IMR-90 (cell line): ENCODE data around the gene GNB5. TPM values are rescaled to one million over a fixed set of nuclear protein-coding genes. Genes with fewer than 3 reads are reported as not detected.

Experiments
- ATAC-seq: fragments of 200-7000 bp; cut with Tn5 transposase; 2 replicates; pipeline ENCODE4 v1.9.1; 2020; ENCODE audit warnings: low read depth, mild to moderate bottlenecking, moderate library complexity
- BruUV-seq: library from RNA; stranded (reverse); fragments of 400-500 nt; replicated peaks from 2 replicates; lab custom pipeline; 2021; lab: Mats Ljungman, UMichigan
- CTCF ChIA-PET: fragments of 300-600 bp; formaldehyde crosslinking; extraction: SDS; loops from one replicate; lab custom pipeline; 2021; ENCODE audit warnings: antibody characterized with exemption; lab: Yijun Ruan, JAX
- POLR2A ChIA-PET: fragments of 300-600 bp; sonication (Branson Sonifier 250); formaldehyde crosslinking; loops from one replicate; lab custom pipeline; 2022; ENCODE audit warnings: antibody characterized with exemption; ENCODE audit not compliant: unreplicated experiment; lab: Charles Lee
- DNase-seq: peaks from one replicate; pipeline ENCODE4 v3.0.0; 2013
- H2AFZ ChIP-seq: replicated peaks from 2 replicates; pipeline ENCODE3; 2013; ENCODE audit warnings: low read length, mild to moderate bottlenecking; ENCODE audit not compliant: poor library complexity
- H2AK5ac ChIP-seq: 2 replicates; pipeline ENCODE4 v1.6.1; 2013; ENCODE audit warnings: low read depth, low read length, inconsistent platforms
- H2AK9ac ChIP-seq: replicated peaks from 2 replicates; pipeline ENCODE3; 2013; ENCODE audit warnings: mild to moderate bottlenecking, low read depth, low read length, moderate library complexity; ENCODE audit not compliant: poor library complexity
- H2BK120ac ChIP-seq: 2 replicates; pipeline ENCODE4 v1.6.1; 2013; ENCODE audit warnings: low read depth, low read length, inconsistent platforms
- H2BK15ac ChIP-seq: 3 replicates; pipeline ENCODE4 v1.6.1; 2013; ENCODE audit warnings: low read depth, low read length, inconsistent platforms
- H2BK20ac ChIP-seq: 2 replicates; pipeline ENCODE4 v1.6.1; 2013; ENCODE audit warnings: low read depth, mild to moderate bottlenecking, inconsistent platforms, low read length, moderate library complexity
- H2BK5ac ChIP-seq: 2 replicates; pipeline ENCODE4 v1.6.1; 2013; ENCODE audit warnings: mild to moderate bottlenecking, low read depth, low read length, inconsistent platforms; ENCODE audit not compliant: poor library complexity, severe bottlenecking
- H3K14ac ChIP-seq: replicated peaks from 2 replicates; pipeline ENCODE4 v1.6.1; 2013; ENCODE audit warnings: low read depth, low read length, inconsistent platforms
- H3K18ac ChIP-seq: 2 replicates; pipeline ENCODE4 v1.6.1; 2013; ENCODE audit warnings: low read depth, low read length, control low read depth
- H3K23ac ChIP-seq: 2 replicates; pipeline ENCODE4 v1.6.1; 2013; ENCODE audit warnings: low read depth, low read length, inconsistent platforms
- H3K27ac ChIP-seq: 2 replicates; pipeline ENCODE4 v1.5.1; 2013; ENCODE audit warnings: mild to moderate bottlenecking, control low read depth, low read length; ENCODE audit not compliant: insufficient read depth
- H3K27me3 ChIP-seq: 2 replicates; pipeline ENCODE4 v1.6.1; 2013; ENCODE audit warnings: low read length; ENCODE audit not compliant: control insufficient read depth, insufficient read depth
- H3K36me3 ChIP-seq: 2 replicates; pipeline ENCODE4 v1.6.1; 2013; ENCODE audit warnings: low read length, mixed read lengths; ENCODE audit not compliant: control insufficient read depth, insufficient read depth
- H3K4ac ChIP-seq: 2 replicates; pipeline ENCODE4 v1.6.1; 2013; ENCODE audit warnings: low read depth, low read length, inconsistent platforms
- H3K4me1 ChIP-seq: 2 replicates; pipeline ENCODE4 v1.6.1; 2013; ENCODE audit warnings: low read length, mixed read lengths; ENCODE audit not compliant: control insufficient read depth, insufficient read depth
- H3K4me2 ChIP-seq: 2 replicates; pipeline ENCODE4 v1.6.1; 2013; ENCODE audit warnings: low read depth, mild to moderate bottlenecking, control low read depth, low read length, moderate library complexity
- H3K4me3 ChIP-seq: 2 replicates; pipeline ENCODE4 v1.5.1; 2013; ENCODE audit warnings: low read depth, mild to moderate bottlenecking, control low read depth, low read length, moderate library complexity; ENCODE audit not compliant: insufficient read depth
- H3K56ac ChIP-seq: 2 replicates; pipeline ENCODE4 v1.6.1; 2013; ENCODE audit warnings: low read length, inconsistent platforms; ENCODE audit not compliant: insufficient read depth; ENCODE audit errors: extremely low read depth
- H3K79me1 ChIP-seq, 2 experiments: 2 replicates each; pipeline ENCODE4 v1.6.1; 2013; ENCODE audit warnings: low read length in 2 of 2, inconsistent platforms in 1 of 2, low read depth in 1 of 2
- H3K9ac ChIP-seq: 2 replicates; pipeline ENCODE4 v1.6.1; 2013; ENCODE audit warnings: low read depth, low read length, control low read depth
- H3K9me1 ChIP-seq: 2 replicates; pipeline ENCODE4 v1.6.1; 2013; ENCODE audit warnings: low read length, inconsistent platforms; ENCODE audit not compliant: insufficient read depth
- H3K9me3 ChIP-seq: 2 replicates; pipeline ENCODE4 v1.6.1; 2013; ENCODE audit warnings: low read length; ENCODE audit not compliant: control insufficient read depth, insufficient read depth
- H4K20me1 ChIP-seq: 2 replicates; pipeline ENCODE4 v1.6.1; 2013; ENCODE audit warnings: low read length, inconsistent platforms; ENCODE audit not compliant: insufficient read depth
- H4K5ac ChIP-seq: 2 replicates; pipeline ENCODE4 v1.6.1; 2013; ENCODE audit warnings: mild to moderate bottlenecking, low read depth, low read length, control low read depth
- H4K8ac ChIP-seq, 2 experiments: 2 replicates each; pipeline ENCODE4 v1.6.1; 2013; ENCODE audit warnings: low read depth in 2 of 2, low read length in 2 of 2, control low read depth in 1 of 2, inconsistent platforms in 1 of 2
- H4K91ac ChIP-seq: 2 replicates; pipeline ENCODE4 v1.6.1; 2013; ENCODE audit warnings: low read depth, low read length, inconsistent platforms; ENCODE audit not compliant: insufficient read depth
- BHLHE40 ChIP-seq: fragments of 150-350 bp; IDR thresholded peaks from 2 replicates; pipeline ENCODE4 v1.6.1; 2016; ENCODE audit warnings: mild to moderate bottlenecking, low read depth, low read length
- CEBPB ChIP-seq: IDR thresholded peaks from 2 replicates; pipeline ENCODE4 v1.6.1; 2012; ENCODE audit warnings: low read depth, low read length, improper control_type of control experiment
- CHD1 ChIP-seq: IDR thresholded peaks from 2 replicates; pipeline ENCODE4 v1.6.1; 2012; ENCODE audit warnings: low read depth, low read length, improper control_type of control experiment
- CTCF ChIP-seq: conservative IDR thresholded peaks from 2 replicates; pipeline ENCODE4 v1.5.1; 2012; ENCODE audit warnings: mild to moderate bottlenecking, low read depth, low read length, improper control_type of control experiment
- ELK1 ChIP-seq: fragments of 150-350 bp; IDR thresholded peaks from 2 replicates; pipeline ENCODE4 v1.6.1; 2016; ENCODE audit warnings: low read depth, mild to moderate bottlenecking, low read length, moderate library complexity, borderline replicate concordance
- FOS ChIP-seq: fragments of 150-350 bp; IDR thresholded peaks from 2 replicates; pipeline ENCODE4 v1.6.1; 2016; ENCODE audit warnings: low read depth, low read length
- MAFK ChIP-seq: IDR thresholded peaks from 2 replicates; pipeline ENCODE4 v1.6.1; 2012; ENCODE audit warnings: low read depth, low read length, improper control_type of control experiment
- MAZ ChIP-seq: IDR thresholded peaks from 2 replicates; pipeline ENCODE4 v1.6.1; 2012; ENCODE audit warnings: low read depth, mild to moderate bottlenecking, low read length, improper control_type of control experiment, moderate library complexity, borderline replicate concordance
- MXI1 ChIP-seq: IDR thresholded peaks from 2 replicates; pipeline ENCODE4 v1.6.1; 2012; ENCODE audit warnings: low read depth, mild to moderate bottlenecking, low read length, moderate library complexity, borderline replicate concordance
- NFE2L2 ChIP-seq: fragments of 150-350 bp; IDR thresholded peaks from 2 replicates; pipeline ENCODE4 v1.6.1; 2016; ENCODE audit warnings: low read depth, mild to moderate bottlenecking, low read length
- POLR2A ChIP-seq: IDR thresholded peaks from 2 replicates; pipeline ENCODE4 v1.6.1; 2012; ENCODE audit warnings: mild to moderate bottlenecking, low read depth, low read length
- RAD21 ChIP-seq: IDR thresholded peaks from 2 replicates; pipeline ENCODE4 v1.6.1; 2012; ENCODE audit warnings: low read length, improper control_type of control experiment
- RFX5 ChIP-seq: IDR thresholded peaks from 2 replicates; pipeline ENCODE4 v1.8.0; 2012; ENCODE audit warnings: low read depth, mild to moderate bottlenecking, low read length, moderate library complexity
- USF2 ChIP-seq: fragments of 150-350 bp; IDR thresholded peaks from 2 replicates; pipeline ENCODE4 v1.6.1; 2017; ENCODE audit warnings: mild to moderate bottlenecking, antibody characterized with exemption, low read length, low read depth
- WGBS, 2 experiments: methylation state at CpG; one replicate each; pipeline versions ENCODE4 v1.1.5 to v1.1.7; 2013; ENCODE audit warnings: missing lambda C conversion rate in 2 of 2; ENCODE audit not compliant: insufficient read length in 1 of 2; ENCODE audit errors: extremely low coverage in 2 of 2; 5-methylcytosine and 5-hydroxymethylcytosine counted together
- dilution Hi-C: fragments of 300-500 bp; cut with HindIII; formaldehyde crosslinking; loops from one replicate; pipeline ENCODE4 v1.14.3; 2018; ENCODE audit warnings: low sequenced_read_pairs; ENCODE audit not compliant: unreplicated experiment
- in situ Hi-C: fragments of 300-500 bp; cut with MboI; formaldehyde crosslinking; loops from 3 replicates; pipeline ENCODE4 v1.14.3; 2019; ENCODE audit warnings: low sequenced_read_pairs, inconsistent platforms, mixed read lengths
- intact Hi-C: fragments of 100-400 bp; cut with micrococcal nuclease; formaldehyde crosslinking; loops from 2 replicates; pipeline ENCODE4 v1.10.0; 2022
- polyA plus RNA-seq, 3 experiments: library from polyadenylated mRNA; depleted of rRNA; stranded (reverse); fragments of >200 nt; gene quantifications; 2 replicates each; pipeline ENCODE4 v1.2.3, GENCODE V29; 2012; ENCODE audit warnings: low replicate concordance in 1 of 3
- total RNA-seq: library from RNA; depleted of rRNA; stranded (reverse); fragments of >200 nt; gene quantifications from 2 replicates; pipeline ENCODE4 v1.2.3, GENCODE V29; 2012

GNB5 gene
- total and polyA plus RNA-seq, 2 of the 4 experiments (the other 2 are of a cell fraction): 27.7 to 33.2 TPM

- Histone ChIP-seq H3K27ac (no peak overlapping the region), H4K8ac (no peak overlapping the region), H3K4me3 (no peak overlapping the region), H3K9ac (no peak overlapping the region), H2AK9ac (no peak overlapping the region), H4K5ac (no peak overlapping the region), H3K36me3 (peaks cover 10% of the 10 kb centered on the region), H3K4me2 (no peak overlapping the region), H2AFZ (no peak overlapping the region), H4K91ac (no peak overlapping the region), H2BK5ac (no peak overlapping the region), H2AK5ac (no peak overlapping the region), H2BK120ac (no peak overlapping the region), H3K14ac (no peak overlapping the region), H3K9me3 (no peaks in the 10 kb centered on the region), H3K79me1 (peaks cover 0 to 6% of the 10 kb centered on the region in 2 experiments; a peak in 2 of 4 replicates), H4K20me1 (no peaks in the 10 kb centered on the region), H3K9me1 (peaks cover 19% of the 10 kb centered on the region), H3K4ac (no peak overlapping the region), H3K4me1 (peaks cover 15% of the 10 kb centered on the region), H3K56ac (no peak overlapping the region), H2BK20ac (no peak overlapping the region), H3K18ac (no peak overlapping the region), H2BK15ac (no peak overlapping the region), H3K23ac (no peak overlapping the region), H3K27me3 (no peaks in the 10 kb centered on the region)
- DNase-seq (no peak), ATAC-seq (no peak)
- 93% methylated on average over 2 of the region's 5 CpGs; no CpG with 5 or more reads in 1 of the 2 experiments for WGBS, 2 experiments
- CTCF ChIA-PET: no interaction called here
- in situ Hi-C loops (no loop called here), intact Hi-C loops (no loop called here), dilution Hi-C loops (no loop called here)
- TF ChIP-seq ELK1: no peak
- no peak for TF ChIP-seq POLR2A
- no peak for TF ChIP-seq CTCF
- no peak for TF ChIP-seq RAD21
- no peak for TF ChIP-seq MAZ
- no peak for TF ChIP-seq MXI1
- no peak for TF ChIP-seq NFE2L2
- TF ChIP-seq CHD1: no peak
- TF ChIP-seq RFX5: no peak
- TF ChIP-seq USF2: no peak
- no peak for TF ChIP-seq MAFK
- no peak for TF ChIP-seq FOS
- TF ChIP-seq CEBPB: no peak
- no peak for TF ChIP-seq BHLHE40
- POLR2A ChIA-PET: no interaction called here
- BruUV-seq: no TSS peak
These were observed 56.6 kb downstream of the GNB5 start for GRCh38 chr15:52134502-52135144.
